B cell (primary cell): ENCODE measurements around the gene CATSPERE. TPM values are rescaled to one million over a fixed set of nuclear protein-coding genes. Genes with fewer than 3 reads are reported as not detected.

Source experiments
- ATAC-seq: fragments of 200-7000 bp; cut with Tn5 transposase; one replicate; pipeline ENCODE4 v1.10.0; 2021; ENCODE audit warnings: low read depth, mild to moderate bottlenecking, moderate number of reproducible peaks, moderate library complexity
- CTCF ChIA-PET: fragments of 350-600 bp; sonication (Branson Sonifier 250); formaldehyde crosslinking; loops from one replicate; lab custom pipeline; 2021; ENCODE audit warnings: antibody characterized with exemption, inconsistent platforms; lab: Charles Lee
- POLR2A ChIA-PET: fragments of 350-600 bp; sonication (Branson Sonifier 250); formaldehyde crosslinking; loops from one replicate; lab custom pipeline; 2021; ENCODE audit warnings: antibody characterized with exemption; lab: Charles Lee
- DNase-seq: peaks from one replicate; pipeline ENCODE4 v3.0.0; 2013
- H2AFZ ChIP-seq: 2 replicates; pipeline ENCODE4 v1.6.1; 2012; ENCODE audit warnings: mild to moderate bottlenecking, low read depth, low read length; ENCODE audit not compliant: insufficient read depth, poor library complexity, severe bottlenecking
- H3K27ac ChIP-seq, 2 donors: 1 replicate in 1 of 2; 2 replicates in 1 of 2; pipeline ENCODE4 v1.5.1; 2012 to 2013; ENCODE audit warnings: low read length in 2 of 2, mild to moderate bottlenecking in 2 of 2, moderate library complexity in 1 of 2
- H3K27me3 ChIP-seq, 4 experiments: fragments of 200-600 bp in 1 of 4; sonication (generic) in 1 of 4; replicated peaks in 1 of 4; 1 replicate in 2 of 4; 2 replicates in 2 of 4; pipeline versions ENCODE4 v1.6.1 to v1.7.0; 2013 to 2016; ENCODE audit warnings: low read length in 3 of 4, mild to moderate bottlenecking in 2 of 4, mixed read lengths in 1 of 4, moderate library complexity in 1 of 4; ENCODE audit not compliant: insufficient read depth in 4 of 4, control insufficient read depth in 3 of 4; ENCODE audit errors: control extremely low read depth in 1 of 4
- H3K36me3 ChIP-seq, 2 experiments: replicated peaks in 1 of 2; 1 replicate in 1 of 2; 2 replicates in 1 of 2; pipeline versions ENCODE4 v1.6.1 to v1.7.1; 2013; ENCODE audit warnings: low read length in 1 of 2; ENCODE audit not compliant: insufficient read depth in 2 of 2, control insufficient read depth in 1 of 2; ENCODE audit errors: control extremely low read depth in 1 of 2, extremely low read depth in 1 of 2
- H3K4me1 ChIP-seq, 2 donors: fragments of 200-600 bp in 1 of 2; sonication (generic) in 1 of 2; 1 replicate in 1 of 2; 2 replicates in 1 of 2; pipeline versions ENCODE4 v1.5.1 to v1.6.1; 2013 to 2017; ENCODE audit warnings: low read length in 2 of 2; ENCODE audit not compliant: control insufficient read depth in 2 of 2, insufficient read depth in 2 of 2
- H3K4me2 ChIP-seq: replicated peaks from 2 replicates; pipeline ENCODE3; 2012; ENCODE audit warnings: mild to moderate bottlenecking, low read depth, low read length; ENCODE audit not compliant: poor library complexity, severe bottlenecking
- H3K4me3 ChIP-seq, 5 experiments: fragments of 200-600 bp in 1 of 5; sonication (generic) in 1 of 5; 1 replicate in 3 of 5; 2 replicates in 2 of 5; pipeline versions ENCODE4 v1.5.1 to v1.7.0; 2011 to 2016; ENCODE audit warnings: low read length in 4 of 5, mild to moderate bottlenecking in 4 of 5, low read depth in 2 of 5, control low read depth in 1 of 5, moderate library complexity in 1 of 5; ENCODE audit not compliant: insufficient read depth in 1 of 5; ENCODE audit errors: control extremely low read depth in 1 of 5, extremely low read depth in 1 of 5
- H3K79me2 ChIP-seq: fragments of 200-600 bp; sonication (generic); one replicate; pipeline ENCODE4 v1.6.0; 2016; ENCODE audit warnings: low read length; ENCODE audit not compliant: control insufficient read depth, insufficient read depth
- H3K9ac ChIP-seq: fragments of 200-600 bp; sonication (generic); 2 replicates; pipeline ENCODE4 v1.6.1; 2017; ENCODE audit warnings: mild to moderate bottlenecking, low read length, moderate library complexity
- H3K9me3 ChIP-seq, 3 donors: one replicate each; pipeline versions ENCODE4 v1.6.1 to v1.7.1; 2013; ENCODE audit warnings: low read length in 2 of 3; ENCODE audit not compliant: control insufficient read depth in 2 of 3, insufficient read depth in 1 of 3; ENCODE audit errors: control extremely low read depth in 1 of 3
- H4K20me1 ChIP-seq: 2 replicates; pipeline ENCODE4 v1.6.0; 2012; ENCODE audit warnings: mild to moderate bottlenecking, low read length; ENCODE audit not compliant: insufficient read depth, control insufficient read depth, poor library complexity, severe bottlenecking
- H3K27ac Mint-ChIP-seq: one replicate; pipeline ENCODE4 v1.8.0; 2021; ENCODE audit warnings: mixed read lengths
- H3K27me3 Mint-ChIP-seq: one replicate; pipeline ENCODE4 v1.8.0; 2021; ENCODE audit warnings: mixed read lengths
- H3K4me1 Mint-ChIP-seq: one replicate; pipeline ENCODE4 v1.8.0; 2021; ENCODE audit warnings: mixed read lengths
- H3K4me3 Mint-ChIP-seq: one replicate; pipeline ENCODE4 v1.8.0; 2021; ENCODE audit warnings: mixed read lengths
- H3K9me3 Mint-ChIP-seq: one replicate; pipeline ENCODE4 v1.8.0; 2022; ENCODE audit warnings: mixed read lengths; ENCODE audit not compliant: insufficient read depth
- EZH2 ChIP-seq: IDR thresholded peaks from 2 replicates; pipeline ENCODE4 v1.6.1; 2012; ENCODE audit warnings: borderline replicate concordance, low read depth, mild to moderate bottlenecking, moderate library complexity, low read length; ENCODE audit not compliant: insufficient read depth, poor library complexity, severe bottlenecking
- WGBS: methylation state at CpG from one replicate; pipeline ENCODE4 v1.1.5; 2013; ENCODE audit warnings: missing lambda C conversion rate; ENCODE audit not compliant: insufficient coverage; 5-methylcytosine and 5-hydroxymethylcytosine counted together
- intact Hi-C: fragments of 100-400 bp; cut with micrococcal nuclease; formaldehyde crosslinking; loops from one replicate; pipeline ENCODE4 v1.10.0; 2022
- polyA plus RNA-seq: library from polyadenylated mRNA; depleted of rRNA; stranded (reverse); fragments of >200 nt; gene quantifications from 2 replicates; pipeline ENCODE4 v1.2.3, GENCODE V29; 2012
- total RNA-seq, 2 donors: library from RNA; stranded (reverse); fragments of 120-200 nt in 1 of 2; gene quantifications; 1 replicate in 1 of 2; 2 replicates in 1 of 2; pipeline versions ENCODE4 v1.2.3 to v1.2.4, GENCODE V29; 2013 to 2022
- TF ChIP-seq, protein P1 (sequence below): fragments of 200-600 bp; IDR thresholded peaks from one replicate; pipeline ENCODE4 v1.8.0; 2022; ENCODE audit warnings: antibody characterized with exemption, mild to moderate bottlenecking

Gene CATSPERE
- total and polyA plus RNA-seq, 2 donors (not counting 1 experiment from before 2014, with no cell fraction given), result 0.82 to 3.1 TPM

GRCh38 chr1:244614879-244615278, 153.8 kb downstream of the CATSPERE start:
- Histone ChIP-seq H4K20me1 (no peaks in the 10 kb centered on the region), H3K4me1 (no peaks in the 10 kb centered on the region), H3K4me3 (no peak overlapping the region), H2AFZ (no peak overlapping the region), H3K27me3 (no peaks in the 10 kb centered on the region), H3K9me3 (no peaks in the 10 kb centered on the region), H3K4me2 (no peak overlapping the region), H3K36me3 (no peaks in the 10 kb centered on the region), H3K79me2 (no peaks in the 10 kb centered on the region), H3K9ac (no peak overlapping the region), H3K27ac (no peak overlapping the region)
- H3K4me1 Mint-ChIP-seq, result no peaks in the 10 kb centered on the region
- no peak overlapping the region for H3K4me3 Mint-ChIP-seq
- no peak for TF ChIP-seq EZH2
- TF ChIP-seq, protein P1, sequence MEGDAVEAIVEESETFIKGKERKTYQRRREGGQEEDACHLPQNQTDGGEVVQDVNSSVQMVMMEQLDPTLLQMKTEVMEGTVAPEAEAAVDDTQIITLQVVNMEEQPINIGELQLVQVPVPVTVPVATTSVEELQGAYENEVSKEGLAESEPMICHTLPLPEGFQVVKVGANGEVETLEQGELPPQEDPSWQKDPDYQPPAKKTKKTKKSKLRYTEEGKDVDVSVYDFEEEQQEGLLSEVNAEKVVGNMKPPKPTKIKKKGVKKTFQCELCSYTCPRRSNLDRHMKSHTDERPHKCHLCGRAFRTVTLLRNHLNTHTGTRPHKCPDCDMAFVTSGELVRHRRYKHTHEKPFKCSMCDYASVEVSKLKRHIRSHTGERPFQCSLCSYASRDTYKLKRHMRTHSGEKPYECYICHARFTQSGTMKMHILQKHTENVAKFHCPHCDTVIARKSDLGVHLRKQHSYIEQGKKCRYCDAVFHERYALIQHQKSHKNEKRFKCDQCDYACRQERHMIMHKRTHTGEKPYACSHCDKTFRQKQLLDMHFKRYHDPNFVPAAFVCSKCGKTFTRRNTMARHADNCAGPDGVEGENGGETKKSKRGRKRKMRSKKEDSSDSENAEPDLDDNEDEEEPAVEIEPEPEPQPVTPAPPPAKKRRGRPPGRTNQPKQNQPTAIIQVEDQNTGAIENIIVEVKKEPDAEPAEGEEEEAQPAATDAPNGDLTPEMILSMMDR, result no peak
- POLR2A ChIA-PET, result no interaction called here
- no CpG with 5 or more reads among the region's 3 CpGs for WGBS
- H3K27ac Mint-ChIP-seq, result no peak overlapping the region
- intact Hi-C loops, result no loop called here
- H3K27me3 Mint-ChIP-seq, result no peaks in the 10 kb centered on the region
- DNase-seq (no peak), ATAC-seq (no peak)
- CTCF ChIA-PET, result no interaction called here
- no peaks in the 10 kb centered on the region for H3K9me3 Mint-ChIP-seq

GRCh38 chr1:244615301-244615700, 154.2 kb downstream of the CATSPERE start:
- H3K9ac ChIP-seq, result no peak overlapping the region
- no peaks in the 10 kb centered on the region for H3K79me2 ChIP-seq
- H4K20me1 ChIP-seq, result no peaks in the 10 kb centered on the region
- POLR2A ChIA-PET, result no interaction called here
- H2AFZ ChIP-seq, result no peak overlapping the region
- CTCF ChIA-PET, result interaction anchor here (1.1 kb wide), 1 partner anchor 32 kb away, joined by 3 read pairs; no protein-coding TSS in a partner anchor
- Mint-ChIP-seq H3K4me3 (no peak overlapping the region), H3K27me3 (no peaks in the 10 kb centered on the region), H3K9me3 (no peaks in the 10 kb centered on the region), H3K27ac (no peak overlapping the region), H3K4me1 (no peaks in the 10 kb centered on the region)
- H3K9me3 ChIP-seq, result no peaks in the 10 kb centered on the region
- 95% methylated on average over 6 of the region's 6 CpGs for WGBS
- no peak for TF ChIP-seq EZH2
- TF ChIP-seq, protein P1, result no peak
- no peaks in the 10 kb centered on the region for H3K27me3 ChIP-seq
- H3K4me2 ChIP-seq, result no peak overlapping the region
- H3K4me1 ChIP-seq, result no peaks in the 10 kb centered on the region
- ATAC-seq (no peak), DNase-seq (no peak)
- H3K36me3 ChIP-seq, result no peaks in the 10 kb centered on the region
- no peak overlapping the region for H3K4me3 ChIP-seq
- no peak overlapping the region for H3K27ac ChIP-seq
- intact Hi-C loops, result no loop called here
